ENCODE results near the gene S100A8. TPM values are rescaled to one million over a fixed set of nuclear protein-coding genes. Genes with fewer than 3 reads are reported as not detected.

The S100A8 gene
- total and polyA plus RNA-seq, 4 donors = 38.4 to 99.3 (median 41.9) TPM

DNA sequence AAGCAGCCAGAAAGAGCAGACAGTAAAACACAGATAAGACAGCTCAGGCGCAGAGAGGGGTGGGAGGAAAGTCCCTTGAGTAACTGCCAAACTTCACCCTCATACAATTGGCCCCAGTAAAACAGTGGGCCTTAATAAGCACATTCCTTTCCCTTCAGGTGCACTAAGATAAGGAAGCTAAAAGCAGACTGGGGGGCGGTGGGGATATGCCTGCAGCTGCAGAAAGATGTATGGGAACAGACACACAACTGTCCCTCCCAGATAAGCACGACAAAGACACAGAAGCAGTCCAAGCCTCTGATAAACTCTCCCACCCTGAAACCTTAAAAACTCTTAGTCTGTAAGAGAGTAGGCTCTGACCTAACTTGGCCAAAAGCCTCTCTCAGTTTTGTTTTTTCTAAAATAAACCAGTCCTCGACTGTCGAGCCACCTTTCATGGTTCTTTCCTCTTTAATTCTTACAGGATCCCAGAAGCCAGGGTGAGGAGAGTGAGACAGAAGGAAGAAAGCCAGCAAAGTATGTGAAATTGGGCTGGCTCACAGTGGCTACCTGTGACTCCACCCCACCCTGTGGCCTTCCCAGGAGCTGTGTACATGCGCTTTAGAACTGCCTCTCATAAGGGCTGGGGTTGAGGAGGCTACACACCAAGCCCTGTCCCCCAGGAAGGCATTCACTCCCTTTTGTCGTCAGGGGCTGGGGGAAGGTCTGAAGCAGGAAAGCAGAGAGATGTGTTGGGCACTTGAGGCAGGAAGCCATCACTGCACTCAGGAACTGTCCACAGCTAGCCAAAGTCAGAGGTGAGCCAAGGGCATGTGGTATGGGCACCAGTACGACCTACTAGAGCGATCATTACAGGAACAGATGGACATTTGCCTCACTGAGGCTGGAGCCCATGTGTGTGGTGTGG lies 46.8 kb downstream of the S100A8 start:
- Histone ChIP-seq H3K27me3 (ENCODE audit: control insufficient read depth in 4 of 4, insufficient read depth in 4 of 4, low read length in 3 of 4) (peaks cover 0 to under 1% (median 0%) of the 10 kb centered on the region in 4 donors), H3K4me1 (ENCODE audit: control insufficient read depth in 4 of 4, insufficient read depth in 4 of 4, low read length in 3 of 4) (no peaks in the 10 kb centered on the region), H3K27ac (ENCODE audit: low read depth in 1 of 2, low read length in 2 of 2) (no peak overlapping the region), H3K4me3 (ENCODE audit: low read depth in 1 of 3, low read length in 3 of 3) (no peak overlapping the region), H3K9me3 (ENCODE audit: control insufficient read depth in 4 of 4, low read length in 3 of 4) (no peaks in the 10 kb centered on the region), H3K36me3 (ENCODE audit: control insufficient read depth in 4 of 4, insufficient read depth in 3 of 4, low read depth in 1 of 4, low read length in 3 of 4) (no peaks in the 10 kb centered on the region), H3K9ac (ENCODE audit: low read depth in 1 of 2, low read length in 2 of 2) (no peak overlapping the region)
- peak; percentile 33 for DNase-seq (ENCODE audit: low spot score)
- TF ChIP-seq HNF4G (IDR thresholded peaks at IDR 0.05) (no peak), RXRA (IDR thresholded peaks at IDR 0.05) (no peak), EGR1 (IDR thresholded peaks at IDR 0.05; ENCODE audit: low read depth in 2 of 2) (no peak), SP1 (IDR thresholded peaks at IDR 0.05) (no peak), FOXA2 (IDR thresholded peaks at IDR 0.05) (no peak), RAD21 (IDR thresholded peaks at IDR 0.05) (no peak), GABPA (IDR thresholded peaks at IDR 0.05 in 1 of 2, conservative IDR thresholded peaks at IDR 0.05 in 1 of 2) (no peak)
- TF ChIP-seq, protein P1, sequence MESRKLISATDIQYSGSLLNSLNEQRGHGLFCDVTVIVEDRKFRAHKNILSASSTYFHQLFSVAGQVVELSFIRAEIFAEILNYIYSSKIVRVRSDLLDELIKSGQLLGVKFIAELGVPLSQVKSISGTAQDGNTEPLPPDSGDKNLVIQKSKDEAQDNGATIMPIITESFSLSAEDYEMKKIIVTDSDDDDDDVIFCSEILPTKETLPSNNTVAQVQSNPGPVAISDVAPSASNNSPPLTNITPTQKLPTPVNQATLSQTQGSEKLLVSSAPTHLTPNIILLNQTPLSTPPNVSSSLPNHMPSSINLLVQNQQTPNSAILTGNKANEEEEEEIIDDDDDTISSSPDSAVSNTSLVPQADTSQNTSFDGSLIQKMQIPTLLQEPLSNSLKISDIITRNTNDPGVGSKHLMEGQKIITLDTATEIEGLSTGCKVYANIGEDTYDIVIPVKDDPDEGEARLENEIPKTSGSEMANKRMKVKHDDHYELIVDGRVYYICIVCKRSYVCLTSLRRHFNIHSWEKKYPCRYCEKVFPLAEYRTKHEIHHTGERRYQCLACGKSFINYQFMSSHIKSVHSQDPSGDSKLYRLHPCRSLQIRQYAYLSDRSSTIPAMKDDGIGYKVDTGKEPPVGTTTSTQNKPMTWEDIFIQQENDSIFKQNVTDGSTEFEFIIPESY (IDR thresholded peaks at IDR 0.05) = no peak
- TF ChIP-seq, protein P2, sequence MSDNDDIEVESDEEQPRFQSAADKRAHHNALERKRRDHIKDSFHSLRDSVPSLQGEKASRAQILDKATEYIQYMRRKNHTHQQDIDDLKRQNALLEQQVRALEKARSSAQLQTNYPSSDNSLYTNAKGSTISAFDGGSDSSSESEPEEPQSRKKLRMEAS (IDR thresholded peaks at IDR 0.05) = no peak
- TF ChIP-seq, protein P3, sequence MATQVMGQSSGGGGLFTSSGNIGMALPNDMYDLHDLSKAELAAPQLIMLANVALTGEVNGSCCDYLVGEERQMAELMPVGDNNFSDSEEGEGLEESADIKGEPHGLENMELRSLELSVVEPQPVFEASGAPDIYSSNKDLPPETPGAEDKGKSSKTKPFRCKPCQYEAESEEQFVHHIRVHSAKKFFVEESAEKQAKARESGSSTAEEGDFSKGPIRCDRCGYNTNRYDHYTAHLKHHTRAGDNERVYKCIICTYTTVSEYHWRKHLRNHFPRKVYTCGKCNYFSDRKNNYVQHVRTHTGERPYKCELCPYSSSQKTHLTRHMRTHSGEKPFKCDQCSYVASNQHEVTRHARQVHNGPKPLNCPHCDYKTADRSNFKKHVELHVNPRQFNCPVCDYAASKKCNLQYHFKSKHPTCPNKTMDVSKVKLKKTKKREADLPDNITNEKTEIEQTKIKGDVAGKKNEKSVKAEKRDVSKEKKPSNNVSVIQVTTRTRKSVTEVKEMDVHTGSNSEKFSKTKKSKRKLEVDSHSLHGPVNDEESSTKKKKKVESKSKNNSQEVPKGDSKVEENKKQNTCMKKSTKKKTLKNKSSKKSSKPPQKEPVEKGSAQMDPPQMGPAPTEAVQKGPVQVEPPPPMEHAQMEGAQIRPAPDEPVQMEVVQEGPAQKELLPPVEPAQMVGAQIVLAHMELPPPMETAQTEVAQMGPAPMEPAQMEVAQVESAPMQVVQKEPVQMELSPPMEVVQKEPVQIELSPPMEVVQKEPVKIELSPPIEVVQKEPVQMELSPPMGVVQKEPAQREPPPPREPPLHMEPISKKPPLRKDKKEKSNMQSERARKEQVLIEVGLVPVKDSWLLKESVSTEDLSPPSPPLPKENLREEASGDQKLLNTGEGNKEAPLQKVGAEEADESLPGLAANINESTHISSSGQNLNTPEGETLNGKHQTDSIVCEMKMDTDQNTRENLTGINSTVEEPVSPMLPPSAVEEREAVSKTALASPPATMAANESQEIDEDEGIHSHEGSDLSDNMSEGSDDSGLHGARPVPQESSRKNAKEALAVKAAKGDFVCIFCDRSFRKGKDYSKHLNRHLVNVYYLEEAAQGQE (IDR thresholded peaks at IDR 0.05) = no peak
- 52% methylated on average over 9 of the region's 9 CpGs for WGBS

DNA sequence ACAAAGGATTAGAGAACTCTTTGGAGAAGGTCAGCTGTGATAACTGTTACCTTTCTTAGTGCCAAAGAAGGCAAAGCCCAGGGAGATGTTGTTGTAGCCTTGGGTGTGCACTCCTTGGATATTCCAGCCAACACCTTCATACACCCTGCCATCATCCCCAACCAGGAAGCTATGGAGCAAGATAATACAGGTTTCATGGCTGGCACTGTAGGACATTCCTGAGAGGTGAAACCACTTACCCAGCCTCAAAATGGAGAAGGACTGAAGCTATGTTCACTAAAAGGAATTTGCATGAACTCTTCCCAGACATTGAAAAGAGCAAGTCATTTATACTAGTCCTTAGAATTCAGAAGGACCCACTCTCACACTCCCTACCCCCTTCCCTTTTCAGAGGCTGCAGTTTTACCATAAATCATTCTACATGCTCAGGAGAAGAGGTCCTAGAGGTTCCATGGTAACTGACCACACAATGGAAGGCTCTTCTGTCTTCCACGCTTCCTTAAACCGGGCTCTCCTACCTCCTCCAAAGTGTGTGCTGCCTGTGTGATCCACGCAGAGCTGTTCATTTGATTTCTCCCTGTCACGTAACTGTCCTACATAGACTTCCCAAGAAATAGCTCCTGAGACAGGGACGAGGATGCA lies 47.7 kb downstream of the S100A8 start:
- no peak for DNase-seq (ENCODE audit: low spot score)
- Histone ChIP-seq H3K4me3 (ENCODE audit: low read depth in 1 of 3, low read length in 3 of 3) (no peak overlapping the region), H3K9ac (ENCODE audit: low read depth in 1 of 2, low read length in 2 of 2) (no peak overlapping the region), H3K4me1 (ENCODE audit: control insufficient read depth in 4 of 4, insufficient read depth in 4 of 4, low read length in 3 of 4) (no peaks in the 10 kb centered on the region), H3K9me3 (ENCODE audit: control insufficient read depth in 4 of 4, low read length in 3 of 4) (no peaks in the 10 kb centered on the region), H3K27ac (ENCODE audit: low read depth in 1 of 2, low read length in 2 of 2) (no peak overlapping the region), H3K36me3 (ENCODE audit: control insufficient read depth in 4 of 4, insufficient read depth in 3 of 4, low read depth in 1 of 4, low read length in 3 of 4) (no peaks in the 10 kb centered on the region), H3K27me3 (ENCODE audit: control insufficient read depth in 4 of 4, insufficient read depth in 4 of 4, low read length in 3 of 4) (peaks cover 0 to under 1% (median 0%) of the 10 kb centered on the region in 4 donors)
- WGBS = 49% methylated on average over 5 of the region's 5 CpGs
- TF ChIP-seq TAF1 (conservative IDR thresholded peaks at IDR 0.05) (no peak), JUND (IDR thresholded peaks at IDR 0.05) (no peak), GABPA (IDR thresholded peaks at IDR 0.05 in 1 of 2, conservative IDR thresholded peaks at IDR 0.05 in 1 of 2) (no peak), EGR1 (IDR thresholded peaks at IDR 0.05; ENCODE audit: low read depth in 2 of 2) (no peak), YY1 (IDR thresholded peaks at IDR 0.05) (no peak), RAD21 (IDR thresholded peaks at IDR 0.05) (no peak), RXRA (IDR thresholded peaks at IDR 0.05) (no peak)
- TF ChIP-seq, protein P3 (IDR thresholded peaks at IDR 0.05) = no peak
- TF ChIP-seq, protein P4, sequence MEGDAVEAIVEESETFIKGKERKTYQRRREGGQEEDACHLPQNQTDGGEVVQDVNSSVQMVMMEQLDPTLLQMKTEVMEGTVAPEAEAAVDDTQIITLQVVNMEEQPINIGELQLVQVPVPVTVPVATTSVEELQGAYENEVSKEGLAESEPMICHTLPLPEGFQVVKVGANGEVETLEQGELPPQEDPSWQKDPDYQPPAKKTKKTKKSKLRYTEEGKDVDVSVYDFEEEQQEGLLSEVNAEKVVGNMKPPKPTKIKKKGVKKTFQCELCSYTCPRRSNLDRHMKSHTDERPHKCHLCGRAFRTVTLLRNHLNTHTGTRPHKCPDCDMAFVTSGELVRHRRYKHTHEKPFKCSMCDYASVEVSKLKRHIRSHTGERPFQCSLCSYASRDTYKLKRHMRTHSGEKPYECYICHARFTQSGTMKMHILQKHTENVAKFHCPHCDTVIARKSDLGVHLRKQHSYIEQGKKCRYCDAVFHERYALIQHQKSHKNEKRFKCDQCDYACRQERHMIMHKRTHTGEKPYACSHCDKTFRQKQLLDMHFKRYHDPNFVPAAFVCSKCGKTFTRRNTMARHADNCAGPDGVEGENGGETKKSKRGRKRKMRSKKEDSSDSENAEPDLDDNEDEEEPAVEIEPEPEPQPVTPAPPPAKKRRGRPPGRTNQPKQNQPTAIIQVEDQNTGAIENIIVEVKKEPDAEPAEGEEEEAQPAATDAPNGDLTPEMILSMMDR (IDR thresholded peaks at IDR 0.05; ENCODE audit: low read depth, low read length, missing input control) = no peak
- TF ChIP-seq, protein P2 (IDR thresholded peaks at IDR 0.05) = no peak
- TF ChIP-seq, protein P1 (IDR thresholded peaks at IDR 0.05) = no peak

Measured in liver (tissue), 9 donors.